RWPE2 (cell line): ENCODE data around the gene ROBO2.

Experiments used
- ATAC-seq: fragments of 200-7000 bp; cut with Tn5 transposase; 3 replicates; pipeline ENCODE4 v1.9.1; 2021; ENCODE audit warnings: low read depth
- DNase-seq: peaks from one replicate; pipeline ENCODE4 v3.0.0-alpha.2; 2020; ENCODE audit warnings: low spot score
- H3K27ac ChIP-seq: fragments of 450-650 bp; 2 replicates; pipeline ENCODE4 v1.5.1; 2017; ENCODE audit warnings: mild to moderate bottlenecking; ENCODE audit not compliant: poor library complexity, severe bottlenecking
- H3K27me3 ChIP-seq: fragments of 250-450 bp; sonication (Bioruptor Pico); 2 replicates; pipeline ENCODE4 v1.5.1; 2021; ENCODE audit warnings: mild to moderate bottlenecking, moderate library complexity; ENCODE audit not compliant: insufficient read depth, poor library complexity, severe bottlenecking
- H3K36me3 ChIP-seq: fragments of 250-450 bp; sonication (Bioruptor Pico); 2 replicates; pipeline ENCODE4 v1.5.1; 2020; ENCODE audit warnings: low read depth, mild to moderate bottlenecking, moderate library complexity
- H3K4me1 ChIP-seq: fragments of 250-450 bp; sonication (Bioruptor Pico); 2 replicates; pipeline ENCODE4 v1.5.1; 2021; ENCODE audit warnings: mild to moderate bottlenecking, moderate library complexity; ENCODE audit not compliant: insufficient read depth, poor library complexity, severe bottlenecking
- H3K4me3 ChIP-seq: fragments of 250-450 bp; sonication (Bioruptor Pico); 2 replicates; pipeline ENCODE4 v1.5.1; 2021; ENCODE audit warnings: mild to moderate bottlenecking, moderate library complexity; ENCODE audit not compliant: severe bottlenecking
- H3K9me3 ChIP-seq: fragments of 250-450 bp; sonication (Bioruptor Pico); 2 replicates; pipeline ENCODE4 v1.5.1; 2021; ENCODE audit warnings: mild to moderate bottlenecking, moderate library complexity; ENCODE audit not compliant: severe bottlenecking
- TF ChIP-seq, protein P1 (sequence below): fragments of 450-650 bp; IDR thresholded peaks from one replicate; pipeline ENCODE4 v1.5.1; 2017; ENCODE audit warnings: mild to moderate bottlenecking, moderate library complexity; ENCODE audit not compliant: poor library complexity, severe bottlenecking

The ROBO2 gene

GRCh38 chr3:77414881-77415280 is 375.0 kb downstream of the ROBO2 start:
- Histone ChIP-seq H3K27me3 (no peaks in the 10 kb centered on the region), H3K9me3 (no peaks in the 10 kb centered on the region), H3K27ac (no peak overlapping the region), H3K36me3 (no peaks in the 10 kb centered on the region), H3K4me1 (peaks cover 22% of the 10 kb centered on the region), H3K4me3 (no peak overlapping the region)
- no peak for DNase-seq
- ATAC-seq, result no peak
- TF ChIP-seq, protein P1, sequence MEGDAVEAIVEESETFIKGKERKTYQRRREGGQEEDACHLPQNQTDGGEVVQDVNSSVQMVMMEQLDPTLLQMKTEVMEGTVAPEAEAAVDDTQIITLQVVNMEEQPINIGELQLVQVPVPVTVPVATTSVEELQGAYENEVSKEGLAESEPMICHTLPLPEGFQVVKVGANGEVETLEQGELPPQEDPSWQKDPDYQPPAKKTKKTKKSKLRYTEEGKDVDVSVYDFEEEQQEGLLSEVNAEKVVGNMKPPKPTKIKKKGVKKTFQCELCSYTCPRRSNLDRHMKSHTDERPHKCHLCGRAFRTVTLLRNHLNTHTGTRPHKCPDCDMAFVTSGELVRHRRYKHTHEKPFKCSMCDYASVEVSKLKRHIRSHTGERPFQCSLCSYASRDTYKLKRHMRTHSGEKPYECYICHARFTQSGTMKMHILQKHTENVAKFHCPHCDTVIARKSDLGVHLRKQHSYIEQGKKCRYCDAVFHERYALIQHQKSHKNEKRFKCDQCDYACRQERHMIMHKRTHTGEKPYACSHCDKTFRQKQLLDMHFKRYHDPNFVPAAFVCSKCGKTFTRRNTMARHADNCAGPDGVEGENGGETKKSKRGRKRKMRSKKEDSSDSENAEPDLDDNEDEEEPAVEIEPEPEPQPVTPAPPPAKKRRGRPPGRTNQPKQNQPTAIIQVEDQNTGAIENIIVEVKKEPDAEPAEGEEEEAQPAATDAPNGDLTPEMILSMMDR, result no peak

DNA sequence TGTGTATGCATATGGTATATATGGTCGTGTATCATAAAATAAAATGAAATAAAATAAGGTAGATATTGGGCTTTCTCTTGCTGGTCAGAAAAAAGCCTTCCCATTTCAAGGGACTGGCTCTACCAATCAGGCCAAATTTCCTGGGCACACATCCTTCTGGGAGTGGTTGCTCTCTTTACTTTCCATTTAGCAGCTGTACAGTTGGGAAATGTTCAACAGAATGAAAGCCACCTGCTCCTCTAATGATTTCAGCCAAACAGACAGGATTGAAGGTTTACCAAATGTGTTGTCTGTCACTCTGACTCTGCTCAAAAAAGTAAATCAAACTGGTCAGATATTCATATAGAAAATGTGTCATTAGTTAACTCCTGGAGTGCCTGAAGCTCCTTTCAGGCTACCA is 380.4 kb downstream of the ROBO2 start:
- no peaks in the 10 kb centered on the region for H3K36me3 ChIP-seq
- no peaks in the 10 kb centered on the region for H3K9me3 ChIP-seq
- no peak for DNase-seq
- H3K27ac ChIP-seq, result no peak overlapping the region
- TF ChIP-seq, protein P1, result no peak
- H3K4me3 ChIP-seq, result no peak overlapping the region
- H3K27me3 ChIP-seq, result no peaks in the 10 kb centered on the region
- H3K4me1 ChIP-seq, result no peaks in the 10 kb centered on the region
- ATAC-seq, result no peak

GRCh38 chr3:77421916-77422315 is 382.0 kb downstream of the ROBO2 start:
- H3K4me3 ChIP-seq, result no peak overlapping the region
- no peaks in the 10 kb centered on the region for H3K4me1 ChIP-seq
- no peaks in the 10 kb centered on the region for H3K36me3 ChIP-seq
- ATAC-seq (no peak), DNase-seq (no peak)
- H3K27ac ChIP-seq, result no peak overlapping the region
- TF ChIP-seq, protein P1, result no peak
- no peaks in the 10 kb centered on the region for H3K27me3 ChIP-seq
- H3K9me3 ChIP-seq, result no peaks in the 10 kb centered on the region

GRCh38 chr3:77426531-77426930 is 386.6 kb downstream of the ROBO2 start:
- Histone ChIP-seq H3K36me3 (no peaks in the 10 kb centered on the region), H3K9me3 (no peaks in the 10 kb centered on the region), H3K27me3 (no peaks in the 10 kb centered on the region), H3K4me3 (no peak overlapping the region), H3K4me1 (no peaks in the 10 kb centered on the region), H3K27ac (no peak overlapping the region)
- TF ChIP-seq, protein P1, result no peak
- ATAC-seq (no peak), DNase-seq (no peak)

- no peak overlapping the region for H3K4me3 ChIP-seq
- DNase-seq (no peak), ATAC-seq (no peak)
- no peaks in the 10 kb centered on the region for H3K36me3 ChIP-seq
- H3K27ac ChIP-seq, result no peak overlapping the region
- TF ChIP-seq, protein P1, result no peak
- H3K27me3 ChIP-seq, result no peaks in the 10 kb centered on the region
- H3K9me3 ChIP-seq, result no peaks in the 10 kb centered on the region
- H3K4me1 ChIP-seq, result no peaks in the 10 kb centered on the region
These were observed 387.6 kb downstream of the ROBO2 start for GRCh38 chr3:77427528-77427927.
